Glomerular visceral epithelial cell (primary cell): ENCODE results near the gene LILRA5.
"Not testable (repeated sequence)": the region's sequence is repeated elsewhere in the genome, so short reads cannot be mapped to it uniquely, and the experiment has no call there.

ENCODE experiments used
- DNase-seq: peaks from one replicate; pipeline ENCODE4 v3.0.0-alpha.2; 2016; ENCODE audit errors: extremely low spot score

LILRA5 gene

DNA sequence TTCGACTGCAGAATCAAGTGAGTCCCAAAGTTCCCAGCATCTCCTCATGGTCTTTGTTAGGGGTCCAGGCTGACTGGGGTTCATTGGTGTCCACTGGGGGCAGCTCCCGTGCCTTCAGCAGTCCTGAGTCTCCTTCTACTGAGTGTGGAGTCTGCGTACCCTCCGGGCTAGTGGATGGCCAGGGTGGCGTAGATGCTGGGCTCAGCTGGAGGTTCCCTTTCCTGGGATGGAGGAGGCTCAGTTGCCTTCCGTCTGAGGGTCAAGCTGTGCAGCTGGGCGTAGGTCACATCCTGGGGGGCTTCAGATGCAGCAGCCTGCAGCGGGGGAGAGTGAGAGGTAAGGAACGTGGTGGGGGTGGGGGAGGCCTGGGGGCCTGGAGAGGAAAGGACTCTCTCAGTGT, 38.5 kb downstream of the LILRA5 start:
- DNase-seq: not testable (repeated sequence)

DNA sequence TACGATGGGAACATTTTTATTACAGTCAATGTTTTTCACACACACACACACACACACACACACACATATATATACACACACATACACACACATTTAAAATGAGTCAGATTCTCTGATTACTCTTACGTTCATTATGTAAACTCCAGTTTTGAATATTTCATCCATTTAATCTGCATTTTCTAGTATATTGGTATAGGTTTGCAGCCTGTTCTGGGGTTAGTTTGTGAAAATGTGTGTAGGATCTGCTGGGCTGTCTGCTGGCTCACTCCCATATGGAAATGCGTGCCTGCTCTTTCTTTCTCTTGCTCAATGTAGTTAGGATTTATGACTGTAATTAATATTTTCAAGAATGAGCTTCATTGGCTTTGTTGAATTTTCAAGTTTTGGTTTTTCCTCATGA, 39.1 kb downstream of the LILRA5 start:
- no peak for DNase-seq

DNA sequence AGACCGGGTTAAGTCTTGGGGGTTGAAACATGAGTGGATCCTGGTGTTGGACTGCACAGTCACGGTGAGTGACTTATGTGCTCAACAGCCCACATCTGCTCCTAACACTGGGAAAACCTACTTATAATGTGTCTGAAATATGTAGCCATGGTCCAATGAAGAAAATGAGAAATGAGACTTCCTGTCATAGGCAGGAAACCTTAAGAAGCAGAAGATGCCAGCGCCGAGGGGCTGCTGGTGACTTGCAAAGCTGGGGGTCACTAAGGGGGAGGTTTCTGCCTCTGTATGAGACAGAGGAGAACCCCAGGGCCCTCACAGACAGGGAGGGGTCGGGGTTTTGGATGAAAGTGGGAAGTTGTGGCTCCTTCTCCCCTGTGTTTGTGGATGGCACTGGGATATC, 40.8 kb downstream of the LILRA5 start:
- DNase-seq: not testable (repeated sequence)

- DNase-seq: not testable (repeated sequence)
Observed at GRCh38 chr19:54271587-54271986, 41.4 kb downstream of the LILRA5 start.

DNA sequence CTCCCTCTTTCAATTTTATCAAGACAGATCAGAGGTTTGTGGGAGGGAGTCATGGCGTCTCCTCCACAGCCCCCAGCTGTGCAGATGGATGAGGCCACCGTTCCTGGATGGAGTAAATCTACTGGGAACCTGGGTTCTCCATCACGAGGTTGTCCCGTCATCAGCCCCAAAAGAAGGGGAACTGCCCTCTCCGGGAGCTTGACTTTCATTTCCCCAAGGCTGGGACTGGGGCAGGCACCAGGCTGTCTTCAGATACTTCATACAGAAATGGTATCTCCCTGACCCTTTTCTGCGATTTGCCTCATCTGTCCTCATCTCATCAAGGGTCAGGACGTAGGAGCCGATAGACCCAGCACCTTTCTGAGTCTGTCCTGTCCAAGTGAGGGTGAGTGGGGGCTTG, 41.9 kb downstream of the LILRA5 start:
- DNase-seq: no peak

- no peak for DNase-seq
Observed at GRCh38 chr19:54268936-54269335, 44.0 kb downstream of the LILRA5 start.

DNA sequence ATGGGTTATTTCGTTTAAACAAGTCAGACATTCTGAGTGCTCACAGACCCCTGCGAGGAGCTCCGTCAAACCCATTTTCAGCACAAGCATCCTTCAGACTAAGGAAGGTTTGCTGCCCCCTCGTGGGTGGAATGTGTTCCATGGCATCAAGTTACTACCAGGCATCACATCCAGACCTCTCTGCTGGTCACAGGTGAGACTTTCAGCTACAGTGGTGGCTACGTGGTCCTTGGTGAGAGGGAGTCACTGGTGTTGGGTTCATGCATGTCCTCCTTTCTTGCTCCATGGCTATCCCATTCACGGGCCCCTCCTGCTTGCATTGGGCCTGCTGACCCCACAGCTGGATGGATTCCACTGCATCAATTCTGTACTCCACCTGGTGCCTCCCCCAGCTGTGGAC, 46.8 kb downstream of the LILRA5 start:
- peak; percentile 61 for DNase-seq

- no peak for DNase-seq
Observed at GRCh38 chr19:54262470-54262869, 50.5 kb downstream of the LILRA5 start.

DNA sequence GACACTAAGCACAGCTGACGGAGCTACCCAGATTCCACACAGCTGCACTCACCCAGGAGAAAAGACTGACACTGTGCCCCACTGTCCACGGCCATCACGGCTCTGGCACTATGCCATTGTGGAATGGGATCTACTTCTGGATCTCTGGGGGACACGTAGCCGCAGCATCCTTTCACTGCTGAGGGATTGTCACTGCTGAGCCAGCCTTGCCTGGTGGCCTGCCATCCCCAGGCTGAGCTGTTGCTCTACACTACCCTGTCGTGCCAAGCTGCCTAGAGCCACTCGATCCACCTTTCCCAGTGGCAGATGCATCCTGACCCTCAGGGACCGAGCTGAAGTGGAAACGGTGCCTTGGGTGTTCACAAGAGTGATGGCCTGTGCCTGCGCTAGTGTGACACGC, 50.9 kb downstream of the LILRA5 start:
- no peak for DNase-seq

DNA sequence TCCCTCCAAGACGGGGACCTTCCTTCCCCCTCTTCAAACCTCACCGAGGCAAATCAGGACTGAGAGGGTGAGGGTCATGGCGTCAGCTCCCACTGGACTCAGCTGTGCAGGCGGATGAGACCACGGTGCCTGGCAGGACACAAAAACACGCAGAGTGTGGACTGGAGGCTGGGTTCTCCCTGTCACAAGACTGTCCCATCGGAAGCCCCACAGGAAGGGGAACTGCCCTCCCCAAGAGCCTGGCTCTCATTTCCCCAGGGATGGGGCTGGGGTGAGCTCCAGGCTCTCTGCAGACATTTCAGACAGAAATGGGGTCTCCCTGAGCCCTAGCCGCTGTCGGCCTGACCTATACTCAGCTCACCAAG, 55.9 kb downstream of the LILRA5 start, which contains the start of gene LILRB5:
Gene LILRB5 (minus strand): TSS at position 158 of the 365 bp plus-strand sequence. CDS start 80 bp downstream, at position 78.
- no peak for DNase-seq
